ENCODE results near the gene GDF15. TPM values are rescaled to one million over a fixed set of nuclear protein-coding genes. Genes with fewer than 3 reads are reported as not detected.

Gene GDF15
- total RNA-seq, 1 experiment from 2014 or later, result 27.3 TPM

DNA sequence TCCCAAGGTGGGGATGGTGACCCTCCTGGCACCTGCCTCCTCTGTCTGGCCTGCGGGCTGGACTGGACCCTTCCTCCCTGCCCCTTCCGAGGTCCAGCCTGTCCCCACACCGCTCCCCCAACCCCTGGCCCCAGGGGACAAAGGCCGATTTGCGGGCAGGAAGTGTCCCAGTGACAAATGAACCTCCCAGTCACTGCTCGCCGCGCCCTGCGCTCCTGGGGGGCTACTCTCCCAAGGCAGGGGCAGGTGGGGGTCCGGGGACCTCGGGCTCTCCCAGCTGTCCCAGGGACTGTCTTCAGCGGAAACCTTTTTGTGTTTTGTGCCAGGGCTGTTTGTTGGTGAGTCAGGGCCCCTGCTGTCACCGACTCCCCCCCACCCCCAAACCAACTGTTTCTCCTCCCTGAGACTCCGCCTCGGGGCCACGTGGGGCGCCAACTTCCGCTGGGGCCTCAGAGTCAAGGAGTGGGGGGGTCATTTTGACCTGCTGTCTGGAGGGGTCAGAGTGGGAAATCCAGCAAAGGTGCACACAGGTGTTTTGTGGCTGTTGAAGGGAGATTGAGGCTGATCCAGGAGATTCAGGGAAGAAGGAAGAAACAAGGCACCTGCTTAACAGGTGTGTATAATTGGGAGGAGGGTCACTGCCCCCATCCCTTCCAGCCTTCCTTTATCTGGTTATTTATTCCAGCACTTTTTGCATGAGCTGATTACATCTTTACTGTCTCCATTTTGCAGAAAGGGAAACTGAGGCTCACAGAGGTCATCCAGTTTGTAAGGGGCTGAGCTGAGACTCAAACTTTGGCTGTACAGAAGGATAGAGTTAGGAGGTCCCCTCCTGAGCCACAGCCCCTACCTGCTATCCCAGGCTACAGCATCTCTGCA, 44.7 kb upstream of the GDF15 start:
- DNase-seq (ENCODE audit: low spot score) (peak; percentile 55), ATAC-seq (peak; percentile 6)
- Mint-ChIP-seq H3K27ac (peak overlapping the region; percentile 96), H3K4me3 (peak overlapping the region; percentile 79), H3K4me1 (peaks cover 45% of the 10 kb centered on the region), H3K27me3 (ENCODE audit: low read depth) (no peaks in the 10 kb centered on the region), H3K36me3 (peaks cover 4% of the 10 kb centered on the region; the same call in 1 of the 2 replicates), H3K9me3 (no peaks in the 10 kb centered on the region)
- TF ChIP-seq, protein P1, sequence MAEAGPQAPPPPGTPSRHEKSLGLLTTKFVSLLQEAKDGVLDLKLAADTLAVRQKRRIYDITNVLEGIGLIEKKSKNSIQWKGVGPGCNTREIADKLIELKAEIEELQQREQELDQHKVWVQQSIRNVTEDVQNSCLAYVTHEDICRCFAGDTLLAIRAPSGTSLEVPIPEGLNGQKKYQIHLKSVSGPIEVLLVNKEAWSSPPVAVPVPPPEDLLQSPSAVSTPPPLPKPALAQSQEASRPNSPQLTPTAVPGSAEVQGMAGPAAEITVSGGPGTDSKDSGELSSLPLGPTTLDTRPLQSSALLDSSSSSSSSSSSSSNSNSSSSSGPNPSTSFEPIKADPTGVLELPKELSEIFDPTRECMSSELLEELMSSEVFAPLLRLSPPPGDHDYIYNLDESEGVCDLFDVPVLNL (CRISPR knock-in tag; IDR thresholded peaks at IDR 0.05; ENCODE audit: borderline replicate concordance, low read depth), result no peak
- TF ChIP-seq PRRX2 (CRISPR knock-in tag; IDR thresholded peaks at IDR 0.05), result no peak
- no peak; the same call in 1 of the 2 replicates for TF ChIP-seq ETV6 (CRISPR knock-in tag; IDR thresholded peaks at IDR 0.05)
- TF ChIP-seq, protein P2, sequence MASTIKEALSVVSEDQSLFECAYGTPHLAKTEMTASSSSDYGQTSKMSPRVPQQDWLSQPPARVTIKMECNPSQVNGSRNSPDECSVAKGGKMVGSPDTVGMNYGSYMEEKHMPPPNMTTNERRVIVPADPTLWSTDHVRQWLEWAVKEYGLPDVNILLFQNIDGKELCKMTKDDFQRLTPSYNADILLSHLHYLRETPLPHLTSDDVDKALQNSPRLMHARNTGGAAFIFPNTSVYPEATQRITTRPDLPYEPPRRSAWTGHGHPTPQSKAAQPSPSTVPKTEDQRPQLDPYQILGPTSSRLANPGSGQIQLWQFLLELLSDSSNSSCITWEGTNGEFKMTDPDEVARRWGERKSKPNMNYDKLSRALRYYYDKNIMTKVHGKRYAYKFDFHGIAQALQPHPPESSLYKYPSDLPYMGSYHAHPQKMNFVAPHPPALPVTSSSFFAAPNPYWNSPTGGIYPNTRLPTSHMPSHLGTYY (CRISPR knock-in tag; IDR thresholded peaks at IDR 0.05), result no peak
- no peak for TF ChIP-seq ESRRA (CRISPR knock-in tag; IDR thresholded peaks at IDR 0.05; ENCODE audit: borderline replicate concordance)
- TF ChIP-seq FOXK1 (CRISPR knock-in tag; IDR thresholded peaks at IDR 0.05), result peak; percentile 40; the same call in 1 of the 2 replicates
- no peak for TF ChIP-seq RORB (CRISPR knock-in tag; IDR thresholded peaks at IDR 0.05)
- TF ChIP-seq TCF7 (CRISPR knock-in tag; IDR thresholded peaks at IDR 0.05; ENCODE audit: low read depth), result no peak
- TF ChIP-seq, protein P3, sequence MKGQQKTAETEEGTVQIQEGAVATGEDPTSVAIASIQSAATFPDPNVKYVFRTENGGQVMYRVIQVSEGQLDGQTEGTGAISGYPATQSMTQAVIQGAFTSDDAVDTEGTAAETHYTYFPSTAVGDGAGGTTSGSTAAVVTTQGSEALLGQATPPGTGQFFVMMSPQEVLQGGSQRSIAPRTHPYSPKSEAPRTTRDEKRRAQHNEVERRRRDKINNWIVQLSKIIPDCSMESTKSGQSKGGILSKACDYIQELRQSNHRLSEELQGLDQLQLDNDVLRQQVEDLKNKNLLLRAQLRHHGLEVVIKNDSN (CRISPR knock-in tag; IDR thresholded peaks at IDR 0.05), result peak; percentile 86
- no peak for TF ChIP-seq HMGA2 (CRISPR knock-in tag; IDR thresholded peaks at IDR 0.05)
- peak; percentile 54; the same call in 1 of the 2 replicates for TF ChIP-seq FOXP4 (CRISPR knock-in tag; IDR thresholded peaks at IDR 0.05)
- peak; percentile 86 for TF ChIP-seq USF2 (CRISPR knock-in tag; IDR thresholded peaks at IDR 0.05)
- TF ChIP-seq AFF4 (CRISPR knock-in tag; IDR thresholded peaks at IDR 0.05; ENCODE audit: borderline replicate concordance), result no peak
- ChIA-PET POLR2A (interaction anchor here (1.3 to 1.7 kb wide), 2 partner anchors 13 to 60 kb away, joined by 4 to 5 read pairs; no protein-coding TSS in a partner anchor), CTCF (interaction anchor here (0.6 to 3.2 kb wide), 11 partner anchors 13 to 222 kb away, joined by 3 to 61 read pairs (median 5); partner anchors contain the start of genes JUND, LSM4 and SSBP4)

Measured in WTC11 (cell line).